NCI-H345 (cell line): Measurements from ENCODE around the gene SUMO2.

ENCODE experiments used
- DNase-seq: peaks from one replicate; lab custom pipeline; 2025; lab: John Stamatoyannopoulos, UW

The SUMO2 gene

DNA sequence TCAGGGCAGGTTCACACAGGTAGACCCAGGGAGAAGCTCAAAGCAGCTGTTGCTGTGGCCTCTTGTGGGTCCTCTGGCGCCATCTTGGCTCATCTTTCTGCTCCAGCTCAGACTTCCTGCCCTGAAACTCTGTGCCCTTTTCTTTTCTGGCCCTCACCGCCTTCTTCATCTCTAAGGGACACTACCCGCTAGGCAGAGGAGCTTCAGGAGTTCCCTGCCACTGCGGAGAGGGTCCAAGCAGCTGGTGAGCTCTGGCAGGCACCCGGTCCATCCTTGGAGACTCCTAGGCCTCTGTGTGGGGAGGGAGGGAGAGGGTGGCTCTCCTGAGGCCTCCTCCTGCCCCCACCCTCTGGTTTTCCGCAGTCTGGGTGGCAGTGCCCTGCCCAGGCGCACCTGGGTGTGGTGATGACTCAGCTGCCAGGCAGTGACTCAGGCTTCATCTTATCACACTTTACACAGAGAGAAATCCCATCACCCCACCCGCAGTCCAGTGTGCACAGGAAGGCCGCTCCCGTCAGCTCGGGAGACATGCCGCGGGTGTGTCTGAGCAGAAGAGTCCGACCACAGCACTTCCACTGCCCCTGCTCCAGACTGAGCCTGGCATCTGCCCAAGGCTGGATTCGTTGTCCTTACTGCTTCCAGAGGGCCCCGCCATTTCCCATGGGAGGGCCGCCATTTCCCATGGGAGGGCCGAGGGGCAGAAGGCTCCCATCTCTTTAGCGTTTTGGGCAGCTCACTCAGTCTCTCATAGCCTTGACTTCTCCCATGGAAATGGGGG is 58.5 kb downstream of the SUMO2 start:
- DNase-seq: peak; percentile 27

DNA sequence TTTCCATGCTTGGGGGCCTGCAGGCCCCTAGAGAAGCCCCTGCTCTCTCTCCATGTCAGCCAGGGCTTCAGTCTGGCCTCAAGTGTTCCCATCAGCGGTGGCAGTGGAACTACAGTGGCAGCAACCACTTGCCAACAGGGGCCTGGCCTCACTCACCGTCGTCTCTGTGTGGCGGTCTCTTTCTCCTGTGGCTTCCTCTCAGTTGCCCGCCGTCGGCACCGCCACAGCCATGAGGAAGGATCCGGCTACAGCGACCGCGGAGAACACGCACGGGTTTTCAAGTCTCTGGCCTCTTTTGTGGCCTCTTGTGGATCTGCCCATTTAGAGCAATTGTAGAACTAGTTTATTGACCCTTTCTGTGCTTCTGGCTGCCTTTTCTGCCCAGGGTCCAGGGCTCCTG is 64.5 kb downstream of the SUMO2 start:
- no peak for DNase-seq

DNA sequence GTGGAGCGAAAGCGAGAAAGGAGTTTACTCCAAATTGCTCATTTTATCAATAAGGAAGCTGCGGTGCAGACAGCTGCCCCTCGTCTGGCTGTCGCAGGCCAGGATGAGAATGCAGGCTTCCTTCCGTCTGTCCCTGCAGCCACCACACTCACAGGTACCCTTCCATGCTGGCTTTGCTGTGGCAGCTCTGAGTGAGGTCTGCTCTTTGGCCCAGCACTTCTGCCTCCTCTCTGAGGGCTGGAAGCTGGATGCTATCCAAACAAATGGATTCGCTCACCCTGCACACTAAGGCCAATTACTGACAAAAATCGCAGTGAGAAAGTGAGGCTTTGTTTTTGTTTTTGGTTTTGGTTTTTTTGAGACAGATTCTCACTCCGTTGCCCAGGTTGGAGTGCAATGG is 66.0 kb downstream of the SUMO2 start:
- no peak for DNase-seq
